K562 (cell line): ENCODE measurements around the gene FBXO48. TPM values are rescaled to one million over a fixed set of nuclear protein-coding genes. Genes with fewer than 3 reads are reported as not detected.
A peak's percentile ranks its signal among the peaks of the same experiment; 100 is the strongest.

Experiments
- BHLHE40 ChIP-seq: IDR thresholded peaks from 2 replicates; pipeline ENCODE4 v1.6.1; 2011; ENCODE audit warnings: low read length, improper control_type of control experiment
- C11orf30 ChIP-seq: fragments of 450-650 bp; IDR thresholded peaks from 2 replicates; pipeline ENCODE4 v1.6.1; 2016; ENCODE audit warnings: low read depth, mild to moderate bottlenecking
- ELF4 ChIP-seq: fragments of 450-650 bp; formaldehyde crosslinking; IDR thresholded peaks from 2 replicates; pipeline ENCODE4 v1.4.0; 2022; ENCODE audit warnings: missing genetic modification characterization
- HDAC2 ChIP-seq: fragments of 450-650 bp; IDR thresholded peaks from 2 replicates; pipeline ENCODE4 v1.6.1; 2016; ENCODE audit warnings: mild to moderate bottlenecking
- HDAC8 ChIP-seq: fragments of 450-650 bp; IDR thresholded peaks from 2 replicates; pipeline ENCODE4 v1.6.1; 2016; ENCODE audit warnings: mild to moderate bottlenecking, missing genetic modification characterization, moderate library complexity, missing compliant biosample characterization
- HMBOX1 ChIP-seq: sonication (generic); IDR thresholded peaks from 2 replicates; pipeline ENCODE4 v1.6.1; 2016
- HMGN3 ChIP-seq: IDR thresholded peaks from 2 replicates; pipeline ENCODE4 v1.6.1; 2011; ENCODE audit warnings: borderline replicate concordance, low read depth, mild to moderate bottlenecking, mixed read lengths, low read length; ENCODE audit not compliant: insufficient read length; ENCODE audit errors: extremely low read depth
- MAFK ChIP-seq: IDR thresholded peaks from 2 replicates; pipeline ENCODE4 v1.6.1; 2011; ENCODE audit warnings: low read length, improper control_type of control experiment
- MAZ ChIP-seq, 2 experiments: fragments of 450-650 bp in 1 of 2; sonication (generic) in 1 of 2; formaldehyde crosslinking; IDR thresholded peaks in 1 of 2; conservative IDR thresholded peaks in 1 of 2; 2 replicates each; pipeline versions ENCODE4 v1.4.0 to v1.5.0; 2020; ENCODE audit warnings: mild to moderate bottlenecking in 1 of 2, missing genetic modification reagents in 1 of 2
- NCOR1 ChIP-seq: fragments of 450-650 bp; IDR thresholded peaks from 2 replicates; pipeline ENCODE4 v1.6.1; 2016; ENCODE audit warnings: mild to moderate bottlenecking, moderate library complexity
- PTRF ChIP-seq: fragments of 450-650 bp; IDR thresholded peaks from 2 replicates; pipeline ENCODE4 v1.6.1; 2016; ENCODE audit warnings: mild to moderate bottlenecking, missing genetic modification characterization, missing compliant biosample characterization
- SAFB ChIP-seq: fragments of 200-400 bp; formaldehyde crosslinking; IDR thresholded peaks from 2 replicates; pipeline ENCODE4 v1.6.1; 2017; ENCODE audit warnings: low read depth, low read length, borderline replicate concordance
- SLC30A9 ChIP-seq: fragments of 250-450 bp; sonication (Bioruptor Pico); IDR thresholded peaks from 2 replicates; pipeline ENCODE4 v1.8.0; 2022; ENCODE audit warnings: mild to moderate bottlenecking, moderate library complexity
- SMAD2 ChIP-seq: fragments of 150-350 bp; IDR thresholded peaks from 2 replicates; pipeline ENCODE4 v1.6.1; 2014; ENCODE audit warnings: low read depth, mild to moderate bottlenecking, low read length
- SMARCB1 ChIP-seq: IDR thresholded peaks from 2 replicates; pipeline ENCODE4 v1.6.1; 2011; ENCODE audit warnings: improper control_type of control experiment, low read depth; ENCODE audit not compliant: insufficient read length
- SPI1 ChIP-seq: IDR thresholded peaks from 2 replicates; pipeline ENCODE4 v1.6.1; 2011; ENCODE audit warnings: low read depth, low read length, control low read depth, borderline replicate concordance
- TCF3 ChIP-seq: sonication (generic); formaldehyde crosslinking; IDR thresholded peaks from 2 replicates; pipeline ENCODE4 v1.4.0; 2020; ENCODE audit warnings: mild to moderate bottlenecking, missing genetic modification reagents
- ZNF165 ChIP-seq: fragments of 250-450 bp; sonication (Bioruptor Pico); IDR thresholded peaks from 2 replicates; pipeline ENCODE4 v1.4.0; 2020; ENCODE audit warnings: borderline replicate concordance
- ZNF436 ChIP-seq: fragments of 250-450, 450-650 bp; sonication (Bioruptor Pico); formaldehyde crosslinking; IDR thresholded peaks from 2 replicates; pipeline ENCODE4 v1.7.0; 2020; ENCODE audit warnings: mild to moderate bottlenecking
- ZZZ3 ChIP-seq: fragments of 450-650 bp; IDR thresholded peaks from 2 replicates; pipeline ENCODE4 v1.6.1; 2016; ENCODE audit warnings: antibody characterized with exemption, mild to moderate bottlenecking, moderate library complexity
- polyA plus RNA-seq, 8 experiments: library from polyadenylated mRNA; depleted of rRNA in 4 of 8; stranded (reverse) in 5 of 8; unstranded in 3 of 8; fragments of >200 nt; fragmentation: Nextera tagmentation in 2 of 8; fragmentation: Illumina TruSeq in 1 of 8; extraction: Ambion mirVana in 2 of 8; extraction: Trizol in 1 of 8; gene quantifications; 2 replicates each; pipeline versions ENCODE4 v1.2.1 to v1.2.3, GENCODE V29; 2011 to 2014; ENCODE audit warnings: inconsistent platforms in 1 of 8, missing spikeins in 1 of 8
- total RNA-seq, 7 experiments: library from RNA; depleted of rRNA in 6 of 7; stranded (reverse); fragments of >200 nt in 6 of 7; fragmentation: Illumina TruSeq in 2 of 7; extraction: Trizol in 2 of 7; gene quantifications; 2 replicates each; pipeline versions ENCODE4 v1.2.1 to v1.2.3, GENCODE V29; 2011 to 2021; ENCODE audit warnings: low replicate concordance in 1 of 7
- TF ChIP-seq, protein P1 (sequence below): fragments of 250-450 bp; sonication (Bioruptor Pico); IDR thresholded peaks from 2 replicates; pipeline ENCODE4 v1.5.0; 2022; ENCODE audit warnings: mild to moderate bottlenecking
- TF ChIP-seq, protein P2 (sequence below): sonication (generic); formaldehyde crosslinking; IDR thresholded peaks from 2 replicates; pipeline ENCODE4 v1.8.0; 2022; ENCODE audit warnings: missing genetic modification reagents, mild to moderate bottlenecking, moderate library complexity, borderline replicate concordance
- TF ChIP-seq, protein P3 (sequence below): fragments of 250-450 bp; sonication (Bioruptor Pico); IDR thresholded peaks from 2 replicates; pipeline ENCODE4 v1.8.0; 2021; ENCODE audit warnings: moderate library complexity, mild to moderate bottlenecking, inconsistent platforms

FBXO48 gene
- total and polyA plus RNA-seq, 9 of the 15 experiments (the other 6 are each of a cell fraction or from before 2014, with no cell fraction given) = 0.36 to 1.8 (median 0.73) TPM

GRCh38 chr2:68467077-68467960, at the start of gene FBXO48, which contains the start of gene APLF (continued):
- TF ChIP-seq, protein P1, sequence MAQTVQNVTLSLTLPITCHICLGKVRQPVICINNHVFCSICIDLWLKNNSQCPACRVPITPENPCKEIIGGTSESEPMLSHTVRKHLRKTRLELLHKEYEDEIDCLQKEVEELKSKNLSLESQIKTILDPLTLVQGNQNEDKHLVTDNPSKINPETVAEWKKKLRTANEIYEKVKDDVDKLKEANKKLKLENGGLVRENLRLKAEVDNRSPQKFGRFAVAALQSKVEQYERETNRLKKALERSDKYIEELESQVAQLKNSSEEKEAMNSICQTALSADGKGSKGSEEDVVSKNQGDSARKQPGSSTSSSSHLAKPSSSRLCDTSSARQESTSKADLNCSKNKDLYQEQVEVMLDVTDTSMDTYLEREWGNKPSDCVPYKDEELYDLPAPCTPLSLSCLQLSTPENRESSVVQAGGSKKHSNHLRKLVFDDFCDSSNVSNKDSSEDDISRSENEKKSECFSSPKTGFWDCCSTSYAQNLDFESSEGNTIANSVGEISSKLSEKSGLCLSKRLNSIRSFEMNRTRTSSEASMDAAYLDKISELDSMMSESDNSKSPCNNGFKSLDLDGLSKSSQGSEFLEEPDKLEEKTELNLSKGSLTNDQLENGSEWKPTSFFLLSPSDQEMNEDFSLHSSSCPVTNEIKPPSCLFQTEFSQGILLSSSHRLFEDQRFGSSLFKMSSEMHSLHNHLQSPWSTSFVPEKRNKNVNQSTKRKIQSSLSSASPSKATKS = no peak
- no peak for TF ChIP-seq SMAD2
- TF ChIP-seq, protein P2, sequence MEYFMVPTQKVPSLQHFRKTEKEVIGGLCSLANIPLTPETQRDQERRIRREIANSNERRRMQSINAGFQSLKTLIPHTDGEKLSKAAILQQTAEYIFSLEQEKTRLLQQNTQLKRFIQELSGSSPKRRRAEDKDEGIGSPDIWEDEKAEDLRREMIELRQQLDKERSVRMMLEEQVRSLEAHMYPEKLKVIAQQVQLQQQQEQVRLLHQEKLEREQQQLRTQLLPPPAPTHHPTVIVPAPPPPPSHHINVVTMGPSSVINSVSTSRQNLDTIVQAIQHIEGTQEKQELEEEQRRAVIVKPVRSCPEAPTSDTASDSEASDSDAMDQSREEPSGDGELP = peak; percentile 63
- TF ChIP-seq PTRF (tag) = no peak
- TF ChIP-seq ZNF165 (CRISPR knock-in tag) = no peak
- TF ChIP-seq TCF3 (CRISPR knock-in tag) = no peak
- no peak for TF ChIP-seq C11orf30
- no peak for TF ChIP-seq SLC30A9 (CRISPR knock-in tag)
- no peak for TF ChIP-seq NCOR1
- TF ChIP-seq, protein P3, sequence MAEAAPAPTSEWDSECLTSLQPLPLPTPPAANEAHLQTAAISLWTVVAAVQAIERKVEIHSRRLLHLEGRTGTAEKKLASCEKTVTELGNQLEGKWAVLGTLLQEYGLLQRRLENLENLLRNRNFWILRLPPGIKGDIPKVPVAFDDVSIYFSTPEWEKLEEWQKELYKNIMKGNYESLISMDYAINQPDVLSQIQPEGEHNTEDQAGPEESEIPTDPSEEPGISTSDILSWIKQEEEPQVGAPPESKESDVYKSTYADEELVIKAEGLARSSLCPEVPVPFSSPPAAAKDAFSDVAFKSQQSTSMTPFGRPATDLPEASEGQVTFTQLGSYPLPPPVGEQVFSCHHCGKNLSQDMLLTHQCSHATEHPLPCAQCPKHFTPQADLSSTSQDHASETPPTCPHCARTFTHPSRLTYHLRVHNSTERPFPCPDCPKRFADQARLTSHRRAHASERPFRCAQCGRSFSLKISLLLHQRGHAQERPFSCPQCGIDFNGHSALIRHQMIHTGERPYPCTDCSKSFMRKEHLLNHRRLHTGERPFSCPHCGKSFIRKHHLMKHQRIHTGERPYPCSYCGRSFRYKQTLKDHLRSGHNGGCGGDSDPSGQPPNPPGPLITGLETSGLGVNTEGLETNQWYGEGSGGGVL (CRISPR knock-in tag) = no peak
- TF ChIP-seq ELF4 (CRISPR knock-in tag) = no peak
- peak; percentile 51 to 86; a peak in 3 of 4 replicates for TF ChIP-seq MAZ (CRISPR knock-in tag; conservative IDR thresholded peaks at IDR 0.05 in 1 of 2, IDR thresholded peaks at IDR 0.05 in 1 of 2)
- no peak for TF ChIP-seq MAFK
- no peak for TF ChIP-seq HMBOX1
- TF ChIP-seq SPI1 = peak; percentile 78; the same call in 1 of the 2 replicates
- TF ChIP-seq HDAC2 = peak; percentile 61; the same call in 1 of the 2 replicates
- peak; percentile 86 for TF ChIP-seq HMGN3
- TF ChIP-seq ZNF436 (CRISPR knock-in tag) = no peak
- TF ChIP-seq SMARCB1 = peak; percentile 56
- no peak for TF ChIP-seq ZZZ3
- peak; percentile 99 for TF ChIP-seq SAFB
- no peak for TF ChIP-seq HDAC8 (tag)
- no peak for TF ChIP-seq BHLHE40
